ENCODE data around the gene LEPR. TPM values are rescaled to one million over a fixed set of nuclear protein-coding genes. Genes with fewer than 3 reads are reported as not detected.
A peak's percentile ranks its signal among the peaks of the same experiment; 100 is the strongest.

LEPR gene
- total RNA-seq, 1 donor from 2014 or later: 9.7 TPM

DNA sequence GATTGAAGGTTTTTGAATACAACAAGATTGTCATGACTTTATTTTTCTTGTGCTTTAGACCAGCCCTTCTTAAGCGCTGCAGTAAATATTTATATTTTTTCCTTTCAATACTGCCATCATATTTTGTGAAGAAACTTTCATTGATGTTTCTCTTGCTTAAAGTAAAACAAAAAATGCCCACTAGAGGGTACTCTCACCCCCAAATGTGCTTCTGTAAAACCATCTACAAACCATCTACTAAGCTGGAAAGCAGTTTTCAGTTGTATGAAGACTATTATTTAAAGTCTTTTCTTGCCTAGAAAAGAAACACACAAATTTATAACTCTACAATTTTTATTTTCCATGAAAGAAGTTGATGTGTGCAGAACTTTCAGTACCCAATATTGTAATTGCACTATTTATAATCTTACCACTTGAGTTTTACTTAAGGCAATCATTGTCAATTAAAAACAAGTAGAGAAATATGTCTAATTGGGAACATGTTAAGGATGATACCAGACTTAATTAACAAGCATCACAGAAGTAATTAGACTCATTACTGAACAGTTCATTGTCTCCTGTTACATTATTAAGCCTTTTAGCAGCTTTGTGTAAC is 10.7 kb downstream of the LEPR start:
- TF ChIP-seq, protein P1, sequence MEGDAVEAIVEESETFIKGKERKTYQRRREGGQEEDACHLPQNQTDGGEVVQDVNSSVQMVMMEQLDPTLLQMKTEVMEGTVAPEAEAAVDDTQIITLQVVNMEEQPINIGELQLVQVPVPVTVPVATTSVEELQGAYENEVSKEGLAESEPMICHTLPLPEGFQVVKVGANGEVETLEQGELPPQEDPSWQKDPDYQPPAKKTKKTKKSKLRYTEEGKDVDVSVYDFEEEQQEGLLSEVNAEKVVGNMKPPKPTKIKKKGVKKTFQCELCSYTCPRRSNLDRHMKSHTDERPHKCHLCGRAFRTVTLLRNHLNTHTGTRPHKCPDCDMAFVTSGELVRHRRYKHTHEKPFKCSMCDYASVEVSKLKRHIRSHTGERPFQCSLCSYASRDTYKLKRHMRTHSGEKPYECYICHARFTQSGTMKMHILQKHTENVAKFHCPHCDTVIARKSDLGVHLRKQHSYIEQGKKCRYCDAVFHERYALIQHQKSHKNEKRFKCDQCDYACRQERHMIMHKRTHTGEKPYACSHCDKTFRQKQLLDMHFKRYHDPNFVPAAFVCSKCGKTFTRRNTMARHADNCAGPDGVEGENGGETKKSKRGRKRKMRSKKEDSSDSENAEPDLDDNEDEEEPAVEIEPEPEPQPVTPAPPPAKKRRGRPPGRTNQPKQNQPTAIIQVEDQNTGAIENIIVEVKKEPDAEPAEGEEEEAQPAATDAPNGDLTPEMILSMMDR (IDR thresholded peaks at IDR 0.05): peak in 2 of 3 experiments; percentile 34 to 52
- no peak for DNase-seq (ENCODE audit: low spot score in 2 of 2)
- intact Hi-C loops (cut with DNase I): loop anchor here (5.0 kb wide), 1 partner anchor 256 kb away; no protein-coding TSS in a partner anchor
- Histone ChIP-seq H3K4me1 (peaks cover 0 to 19% of the 10 kb centered on the region in 2 donors), H3K36me3 (peaks cover 10 to 45% of the 10 kb centered on the region in 2 donors), H3K4me3 (no peak overlapping the region), H3K27ac (peak overlapping the region; percentile 59 to 65), H3K27me3 (no peaks in the 10 kb centered on the region), H3K9me3 (no peaks in the 10 kb centered on the region)

DNA sequence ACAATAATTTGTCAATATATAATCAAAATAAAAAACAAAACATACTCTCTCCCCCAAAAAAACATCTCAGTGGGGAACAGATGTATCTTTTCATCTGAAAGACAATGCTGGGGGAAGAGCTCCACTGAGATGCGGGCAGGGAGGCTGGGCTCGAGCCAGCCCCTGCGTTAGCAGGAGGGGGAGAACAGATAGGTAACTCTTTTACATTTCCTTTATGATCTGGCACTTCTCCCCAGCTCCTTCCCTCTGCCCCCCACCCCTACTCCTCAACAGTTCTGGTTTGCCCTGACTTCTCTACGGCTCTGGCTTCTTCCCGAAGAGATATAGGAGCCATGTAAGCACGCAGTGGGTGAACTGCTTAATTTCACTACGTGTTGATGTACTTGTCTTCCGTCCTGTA is 12.4 kb downstream of the LEPR start:
- intact Hi-C loops (cut with DNase I): loop anchor here (5.0 kb wide), 1 partner anchor 254 kb away; no protein-coding TSS in a partner anchor

DNA sequence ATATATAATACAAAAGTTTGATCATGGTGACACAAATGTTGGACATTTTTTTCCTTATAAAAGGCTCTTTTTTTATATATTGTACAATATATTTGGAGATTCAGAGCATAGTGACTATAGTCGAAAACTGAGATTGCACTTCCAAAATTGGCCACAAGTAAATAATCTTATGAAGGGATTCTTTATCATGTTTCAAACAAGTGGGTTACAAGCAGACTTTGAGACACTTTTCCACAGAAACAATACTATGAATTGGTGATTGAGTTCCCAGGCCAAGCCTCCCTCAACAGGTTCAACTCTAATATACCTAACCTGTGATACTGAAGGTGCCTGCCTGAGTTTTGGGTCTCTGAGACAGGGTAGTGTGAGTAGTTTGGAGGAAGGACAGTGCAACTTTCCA is 13.8 kb downstream of the LEPR start:
- Histone ChIP-seq H3K4me1 (peaks cover 0 to 16% of the 10 kb centered on the region in 2 donors), H3K27ac (no peak overlapping the region), H3K27me3 (no peaks in the 10 kb centered on the region), H3K36me3 (peaks cover 5 to 32% of the 10 kb centered on the region in 2 donors), H3K4me3 (no peak overlapping the region), H3K9me3 (no peaks in the 10 kb centered on the region)
- no peak for DNase-seq (ENCODE audit: low spot score in 2 of 2)
- intact Hi-C loops (cut with DNase I): loop anchor here (5.0 kb wide), 1 partner anchor 253 kb away; no protein-coding TSS in a partner anchor
- TF ChIP-seq, protein P1 (IDR thresholded peaks at IDR 0.05): no peak

More for the DNA sequence above, 12.4 kb downstream of the LEPR start:
- Histone ChIP-seq H3K4me3 (no peak overlapping the region), H3K27me3 (no peaks in the 10 kb centered on the region), H3K27ac (no peak overlapping the region), H3K4me1 (peaks cover 0 to 19% of the 10 kb centered on the region in 2 donors), H3K9me3 (no peaks in the 10 kb centered on the region), H3K36me3 (peaks cover 5 to 36% of the 10 kb centered on the region in 2 donors)
- TF ChIP-seq, protein P1 (IDR thresholded peaks at IDR 0.05): no peak
- DNase-seq (ENCODE audit: low spot score in 2 of 2): no peak

DNA sequence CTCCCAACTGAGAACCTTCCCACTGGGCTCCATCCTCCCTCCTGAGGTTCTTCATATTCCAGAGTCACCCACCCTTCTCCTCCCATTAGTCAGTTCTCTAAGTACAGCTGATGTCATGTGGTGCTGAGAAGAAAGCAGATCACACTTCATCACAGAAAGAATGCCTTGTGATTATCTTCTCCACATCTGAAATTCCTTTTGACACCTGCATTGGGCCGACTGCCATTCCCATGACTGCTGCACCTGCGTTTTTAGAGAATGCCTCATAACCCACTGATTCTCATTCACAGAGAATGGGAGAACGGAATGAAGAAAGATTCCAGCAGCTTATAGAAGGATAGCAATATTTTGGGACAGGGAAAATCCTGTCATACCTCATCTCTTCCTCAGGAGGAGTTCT is 14.3 kb downstream of the LEPR start:
- H3K4me3 ChIP-seq: no peak overlapping the region
- TF ChIP-seq, protein P1 (IDR thresholded peaks at IDR 0.05): no peak
- peaks cover 0 to 11% of the 10 kb centered on the region in 2 donors for H3K4me1 ChIP-seq
- no peak overlapping the region for H3K27ac ChIP-seq
- H3K9me3 ChIP-seq: no peaks in the 10 kb centered on the region
- intact Hi-C loops (cut with DNase I): loop anchor here (5.0 kb wide), 1 partner anchor 253 kb away; no protein-coding TSS in a partner anchor
- H3K27me3 ChIP-seq: no peaks in the 10 kb centered on the region
- H3K36me3 ChIP-seq: peaks cover 5 to 32% of the 10 kb centered on the region in 2 donors
- DNase-seq (ENCODE audit: low spot score in 2 of 2): no peak

DNA sequence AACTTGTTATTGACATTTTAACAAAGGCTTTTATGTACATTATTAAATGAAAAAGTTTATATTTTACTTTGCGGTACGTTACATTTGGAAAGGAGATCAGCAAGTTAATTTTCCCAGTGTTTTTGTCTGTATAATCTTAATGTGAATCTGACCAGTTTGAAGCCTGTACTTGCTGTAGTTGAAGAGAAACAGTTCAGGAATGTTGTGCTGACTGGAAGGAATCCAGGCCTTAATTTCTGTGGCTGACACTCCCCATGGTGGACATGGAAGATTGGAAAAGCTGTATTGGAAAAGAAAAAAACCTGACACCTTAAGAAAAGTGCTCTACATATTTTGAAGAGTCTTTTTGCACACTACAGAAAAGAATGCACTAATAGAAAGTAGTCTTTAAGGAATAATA is 15.5 kb downstream of the LEPR start:
- H3K36me3 ChIP-seq: peaks cover 5 to 27% of the 10 kb centered on the region in 2 donors
- no peak overlapping the region for H3K27ac ChIP-seq
- H3K4me1 ChIP-seq: peaks cover 0 to 3% of the 10 kb centered on the region in 2 donors
- no peak for DNase-seq (ENCODE audit: low spot score in 2 of 2)
- no peaks in the 10 kb centered on the region for H3K9me3 ChIP-seq
- no peaks in the 10 kb centered on the region for H3K27me3 ChIP-seq
- TF ChIP-seq, protein P1 (IDR thresholded peaks at IDR 0.05): no peak
- intact Hi-C loops (cut with DNase I): no loop called here
- H3K4me3 ChIP-seq: no peak overlapping the region

All from ascending aorta (tissue), 2 donors.